Measurements from ENCODE around the gene SLC1A7.
"Not testable (repeated sequence)": the region's sequence is repeated elsewhere in the genome, so short reads cannot be mapped to it uniquely, and the experiment has no call there.

SLC1A7 gene

GRCh38 chr1:53142226-53142853, at the start of gene SLC1A7:
SLC1A7 (minus strand) TSS chr1:53142638; CDS start chr1:53142449, 189 bp downstream.
- no peak within 1 kb of the TSS for H3K4me3 ChIP-seq (ENCODE audit: low read depth, low read length)

GRCh38 chr1:53190210-53190611, 47.8 kb upstream of the SLC1A7 start:
- H3K4me3 ChIP-seq (ENCODE audit: low read depth, low read length): no peak overlapping the region

- H3K4me3 ChIP-seq (ENCODE audit: low read depth, low read length): no peak overlapping the region
These were observed 46.6 kb upstream of the SLC1A7 start for GRCh38 chr1:53189061-53189460.

- no peak overlapping the region for H3K4me3 ChIP-seq (ENCODE audit: low read depth, low read length)
These were observed 45.7 kb upstream of the SLC1A7 start for GRCh38 chr1:53188099-53188498.

- no peak overlapping the region for H3K4me3 ChIP-seq (ENCODE audit: low read depth, low read length)
These were observed 45.0 kb upstream of the SLC1A7 start for GRCh38 chr1:53187401-53187800.

GRCh38 chr1:53186533-53186932, 44.1 kb upstream of the SLC1A7 start:
- no peak overlapping the region for H3K4me3 ChIP-seq (ENCODE audit: low read depth, low read length)

- not testable (repeated sequence) for H3K4me3 ChIP-seq (ENCODE audit: low read depth, low read length)
These were observed 43.5 kb upstream of the SLC1A7 start for GRCh38 chr1:53185955-53186297.

GRCh38 chr1:53183095-53183990, 40.9 kb upstream of the SLC1A7 start:
- H3K4me3 ChIP-seq (ENCODE audit: low read depth, low read length): no peak overlapping the region

GRCh38 chr1:53182716-53183094, 40.3 kb upstream of the SLC1A7 start:
- no peak overlapping the region for H3K4me3 ChIP-seq (ENCODE audit: low read depth, low read length)

- no peak overlapping the region for H3K4me3 ChIP-seq (ENCODE audit: low read depth, low read length)
These were observed 39.7 kb upstream of the SLC1A7 start for GRCh38 chr1:53182111-53182593.

GRCh38 chr1:53180951-53181350, 38.5 kb upstream of the SLC1A7 start:
- H3K4me3 ChIP-seq (ENCODE audit: low read depth, low read length): no peak overlapping the region

- no peak overlapping the region for H3K4me3 ChIP-seq (ENCODE audit: low read depth, low read length)
These were observed 37.8 kb upstream of the SLC1A7 start for GRCh38 chr1:53180226-53180625.

- H3K4me3 ChIP-seq (ENCODE audit: low read depth, low read length): no peak overlapping the region
These were observed 34.2 kb upstream of the SLC1A7 start for GRCh38 chr1:53176452-53177208.

GRCh38 chr1:53174971-53175913, 32.8 kb upstream of the SLC1A7 start:
- no peak overlapping the region for H3K4me3 ChIP-seq (ENCODE audit: low read depth, low read length)

GRCh38 chr1:53172426-53173128, 30.1 kb upstream of the SLC1A7 start:
- H3K4me3 ChIP-seq (ENCODE audit: low read depth, low read length): no peak overlapping the region

- no peak overlapping the region for H3K4me3 ChIP-seq (ENCODE audit: low read depth, low read length)
These were observed 24.5 kb upstream of the SLC1A7 start for GRCh38 chr1:53166912-53167311.

GRCh38 chr1:53166366-53166765, 23.9 kb upstream of the SLC1A7 start:
- H3K4me3 ChIP-seq (ENCODE audit: low read depth, low read length): no peak overlapping the region

- no peak overlapping the region for H3K4me3 ChIP-seq (ENCODE audit: low read depth, low read length)
These were observed 23.0 kb upstream of the SLC1A7 start for GRCh38 chr1:53165408-53165961.

GRCh38 chr1:53163291-53163768, 20.9 kb upstream of the SLC1A7 start:
- H3K4me3 ChIP-seq (ENCODE audit: low read depth, low read length): no peak overlapping the region
